HG03342 (cell line): Measurements from ENCODE around the gene NCKAP5.

Experiments
- ATAC-seq: cut with Tn5 transposase; IDR thresholded peaks from one replicate; pipeline ENCODE4 v1.9.1; 2021; ENCODE audit warnings: mild to moderate bottlenecking, moderate library complexity; ENCODE audit not compliant: unreplicated experiment

The NCKAP5 gene

DNA sequence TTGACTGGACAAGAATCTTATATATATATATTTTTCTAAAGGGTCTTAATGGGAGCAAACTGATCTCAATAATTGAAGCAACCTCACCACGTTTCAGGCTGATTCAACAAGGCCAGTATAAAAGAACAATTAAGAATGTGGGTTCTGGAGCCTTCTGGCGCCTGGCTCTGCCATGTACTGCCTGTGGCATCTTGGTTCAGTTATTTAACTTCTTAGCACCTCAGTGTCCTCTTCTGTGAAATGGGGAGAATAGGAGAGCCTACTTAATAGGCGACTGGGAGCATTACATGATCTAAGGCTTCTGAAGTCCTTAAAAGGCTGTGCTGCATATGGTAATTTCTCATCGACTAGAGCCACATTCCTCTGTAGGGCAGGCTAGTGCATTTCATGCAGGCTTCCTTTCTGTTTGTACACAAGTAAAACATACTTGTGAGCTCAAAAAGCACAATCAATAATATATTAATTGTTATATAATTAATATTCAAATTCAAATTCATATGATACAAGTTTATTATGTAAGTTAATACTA lies 779.9 kb downstream of the NCKAP5 start:
- ATAC-seq: no peak

DNA sequence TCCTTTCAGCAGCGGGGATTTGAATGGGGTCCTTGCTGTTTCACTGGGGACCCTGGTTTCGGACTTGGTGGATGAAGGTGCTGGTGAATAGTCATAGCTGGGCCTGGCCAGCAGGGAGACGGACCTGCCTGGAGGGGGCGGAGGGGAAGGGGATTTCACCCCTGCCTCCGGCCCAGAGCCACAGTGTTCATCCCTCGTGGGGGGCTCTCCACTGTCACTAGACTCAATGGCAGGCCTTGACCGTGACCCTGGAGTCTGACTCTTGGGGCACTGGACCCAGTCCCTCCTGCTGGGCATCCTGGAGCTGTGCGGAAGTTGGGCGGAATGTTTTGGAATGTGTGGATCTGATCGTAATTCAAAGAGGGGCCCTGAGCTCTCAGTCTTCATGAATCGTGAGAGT lies 784.4 kb downstream of the NCKAP5 start:
- no peak for ATAC-seq

DNA sequence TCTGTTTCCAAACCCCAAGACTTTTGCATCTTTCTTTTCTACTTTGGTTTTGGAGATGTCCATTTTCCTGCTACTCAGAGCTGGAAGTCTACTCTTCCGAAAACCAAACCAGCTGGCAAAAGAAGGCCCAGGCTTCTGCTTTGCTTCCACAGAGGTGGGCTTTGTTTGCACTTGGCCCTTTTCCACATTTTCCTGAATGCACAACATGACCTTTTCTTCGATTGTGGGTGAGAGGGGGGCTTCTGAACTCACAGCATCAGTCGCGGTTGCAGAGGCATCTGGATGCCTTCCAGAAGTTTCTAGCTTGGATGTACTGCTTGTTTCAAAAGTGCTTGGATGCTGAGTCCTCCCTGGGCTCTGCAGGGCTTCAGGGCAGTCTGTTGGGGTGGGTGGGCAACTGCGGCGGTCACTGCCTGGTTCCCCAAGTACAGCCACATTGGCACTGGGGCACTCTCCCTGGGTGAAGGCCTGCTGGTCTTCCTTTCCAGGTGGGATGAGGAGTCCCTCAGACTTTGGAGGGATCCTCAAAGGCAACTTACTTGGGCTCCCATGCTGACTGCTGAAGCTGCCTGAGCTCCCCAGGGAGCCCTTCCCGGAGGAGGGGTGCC lies 786.0 kb downstream of the NCKAP5 start:
- ATAC-seq: no peak

DNA sequence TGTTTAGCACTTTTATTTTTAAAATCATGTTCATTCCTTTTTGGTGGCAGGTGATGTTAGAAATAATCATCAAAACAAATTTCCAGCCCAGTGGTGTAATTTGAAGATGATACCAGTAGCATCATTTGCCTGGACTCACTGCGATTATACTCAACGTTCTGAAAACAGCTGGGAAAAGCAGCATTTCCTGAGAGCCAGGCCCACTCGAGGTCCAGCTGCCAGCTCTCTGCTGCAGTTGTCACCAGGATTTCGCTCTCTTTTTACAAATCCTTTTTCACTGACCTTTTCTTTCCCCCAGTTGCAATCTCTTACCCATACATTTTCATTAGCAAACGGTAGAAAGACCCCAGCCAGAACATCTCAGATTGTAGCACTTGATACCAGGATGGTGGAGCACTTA lies 787.6 kb downstream of the NCKAP5 start:
- no peak for ATAC-seq

DNA sequence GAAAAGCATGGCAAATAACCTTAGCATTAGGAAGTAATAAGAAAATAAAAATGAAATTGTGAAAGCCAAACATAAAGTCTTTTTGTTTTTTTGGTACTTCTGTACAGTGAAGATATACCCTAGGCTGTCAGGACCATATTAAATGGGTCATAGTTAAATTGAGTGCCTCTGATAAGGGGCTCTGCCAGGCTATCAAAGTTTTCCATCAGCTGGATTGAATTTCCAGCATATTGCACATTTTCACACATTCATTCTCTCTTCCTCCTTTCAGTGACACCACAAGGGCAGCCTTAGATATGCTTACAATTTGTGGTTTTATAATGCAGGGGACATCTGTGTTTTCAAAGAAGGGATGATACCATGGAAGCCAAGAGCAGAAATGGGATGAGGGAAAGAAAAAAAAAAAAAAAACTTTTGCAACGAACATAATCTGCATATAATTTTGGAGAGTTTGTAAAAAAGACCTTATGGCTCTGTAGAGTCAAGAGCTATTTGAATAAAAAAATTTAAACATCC lies 789.0 kb downstream of the NCKAP5 start:
- no peak for ATAC-seq

DNA sequence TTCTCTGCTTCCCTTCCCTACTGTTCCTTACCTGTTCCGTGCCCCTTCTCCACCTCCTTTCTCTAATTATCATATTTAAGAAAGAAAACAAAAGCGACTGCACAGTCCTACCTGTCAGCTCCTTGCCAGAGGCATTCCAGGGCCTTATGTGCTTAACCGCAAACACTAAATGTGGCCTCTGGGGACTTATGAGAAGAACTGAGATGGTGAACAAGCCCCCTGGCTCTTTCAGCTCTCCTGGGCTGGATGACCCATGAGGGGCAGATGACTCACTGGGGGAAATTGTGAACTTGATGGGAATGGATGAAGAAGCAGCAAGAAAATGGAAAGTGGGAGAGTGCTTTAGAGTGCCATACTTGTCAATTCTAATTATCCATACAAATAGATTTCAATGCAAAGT lies 792.0 kb downstream of the NCKAP5 start:
- ATAC-seq: no peak

DNA sequence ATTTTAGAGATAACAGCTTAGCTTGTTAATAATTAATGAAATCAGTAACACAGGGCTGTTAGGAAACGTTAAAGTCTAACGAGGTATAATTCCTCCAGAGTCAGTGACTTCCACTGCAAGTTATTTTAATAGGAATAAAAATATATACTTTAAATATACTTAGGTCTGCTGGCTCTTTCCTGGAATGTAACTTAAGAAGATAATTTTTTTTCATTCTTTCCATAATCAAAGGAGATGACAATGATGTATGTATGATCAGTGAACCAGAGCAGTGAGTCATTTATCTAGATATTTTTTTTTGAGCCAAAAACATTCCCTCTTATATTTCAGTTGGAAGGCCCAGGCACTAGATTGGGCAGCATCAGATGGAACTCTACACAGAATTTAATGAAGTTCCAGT lies 794.1 kb downstream of the NCKAP5 start:
- ATAC-seq: no peak

DNA sequence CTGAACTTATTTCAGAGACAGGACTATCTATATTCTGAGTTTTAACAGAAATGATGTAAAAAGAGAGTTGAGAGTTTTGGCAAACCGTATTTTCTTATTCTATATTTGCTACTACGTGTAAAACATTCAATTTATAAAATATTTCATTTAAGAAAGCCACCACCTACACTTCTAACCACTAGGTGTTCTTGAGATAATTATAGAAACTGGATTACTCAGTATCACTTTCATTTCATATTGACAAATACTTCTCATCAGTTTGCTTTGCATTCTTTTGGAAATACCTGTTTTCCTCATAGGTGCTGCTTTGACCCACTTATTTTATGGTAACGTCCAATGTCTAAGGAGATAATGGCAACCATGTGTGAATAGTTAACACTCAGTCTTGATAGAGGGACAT lies 794.9 kb downstream of the NCKAP5 start:
- no peak for ATAC-seq

DNA sequence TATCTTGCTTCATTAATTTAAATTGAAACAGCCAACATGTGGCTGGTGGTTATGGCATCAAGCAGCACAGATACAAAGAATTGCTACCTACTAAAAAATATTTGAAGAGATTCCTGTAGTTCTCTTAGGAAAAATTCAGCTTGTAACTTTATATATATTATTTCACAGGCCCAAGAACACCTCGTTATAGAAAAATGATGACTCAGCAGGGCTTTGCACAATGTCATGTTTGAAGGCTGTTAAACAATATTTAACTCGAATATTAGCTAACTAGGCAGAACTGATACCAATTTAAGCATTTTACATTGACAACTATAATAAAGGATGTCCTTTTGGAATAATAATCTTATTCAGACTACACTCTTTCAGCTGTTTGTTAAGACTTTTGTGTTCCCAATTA lies 795.9 kb downstream of the NCKAP5 start:
- ATAC-seq: no peak

DNA sequence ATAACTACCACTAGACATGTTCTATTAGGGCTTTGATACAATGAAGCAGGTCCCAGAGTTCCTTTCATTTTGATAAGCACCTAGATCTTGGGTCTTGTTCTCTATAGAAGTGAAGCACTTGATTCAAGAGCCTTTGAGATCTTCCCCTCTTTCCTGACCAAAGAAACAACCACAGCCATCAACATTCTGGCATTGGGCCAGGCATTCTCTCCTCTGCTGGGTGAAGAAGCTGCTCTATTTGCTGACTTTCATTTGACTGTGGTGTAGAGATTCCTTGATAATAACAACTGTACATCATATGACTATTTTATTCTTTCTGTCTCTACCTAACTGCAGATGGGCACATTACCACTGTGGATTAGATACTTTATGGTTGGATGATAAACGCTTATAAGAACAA lies 801.7 kb downstream of the NCKAP5 start:
- ATAC-seq: no peak

DNA sequence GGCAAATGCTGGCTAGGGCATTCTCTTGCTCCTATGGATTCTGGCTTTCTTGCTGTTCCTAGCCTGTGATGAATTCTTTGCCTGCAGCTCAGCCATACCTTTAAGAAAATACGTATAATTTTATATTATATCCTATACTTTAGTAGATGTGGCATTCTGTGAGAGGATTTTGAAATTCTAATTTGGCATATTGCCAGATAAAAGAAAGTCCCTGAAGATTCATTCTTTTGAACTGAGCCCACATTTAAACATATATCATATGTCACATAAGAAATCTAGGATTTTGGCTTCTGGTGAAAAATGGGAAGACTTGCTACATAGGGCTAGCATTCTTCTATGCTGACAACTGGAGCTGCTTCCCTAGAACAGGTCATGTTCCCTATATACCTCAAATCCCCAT lies 806.8 kb downstream of the NCKAP5 start:
- ATAC-seq: no peak

DNA sequence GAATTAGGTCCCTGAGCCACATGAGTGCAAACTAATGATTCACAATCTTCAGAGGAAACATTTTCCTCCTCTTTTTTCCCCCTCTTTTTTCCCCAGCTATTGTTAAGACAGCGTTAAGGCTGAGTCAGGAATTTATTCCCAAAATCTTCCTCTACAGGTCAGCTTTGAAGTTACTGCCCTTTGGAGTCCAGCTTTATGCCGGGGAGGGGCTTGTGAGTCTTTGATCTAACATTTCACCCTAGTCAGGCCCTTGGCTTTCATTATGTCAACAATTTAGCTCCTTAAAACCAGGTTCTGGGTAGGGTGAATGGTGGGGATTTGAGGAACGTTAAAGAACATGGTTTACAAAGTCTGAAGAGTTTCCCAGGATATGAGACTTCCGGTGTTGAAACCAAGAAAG lies 807.3 kb downstream of the NCKAP5 start:
- no peak for ATAC-seq

DNA sequence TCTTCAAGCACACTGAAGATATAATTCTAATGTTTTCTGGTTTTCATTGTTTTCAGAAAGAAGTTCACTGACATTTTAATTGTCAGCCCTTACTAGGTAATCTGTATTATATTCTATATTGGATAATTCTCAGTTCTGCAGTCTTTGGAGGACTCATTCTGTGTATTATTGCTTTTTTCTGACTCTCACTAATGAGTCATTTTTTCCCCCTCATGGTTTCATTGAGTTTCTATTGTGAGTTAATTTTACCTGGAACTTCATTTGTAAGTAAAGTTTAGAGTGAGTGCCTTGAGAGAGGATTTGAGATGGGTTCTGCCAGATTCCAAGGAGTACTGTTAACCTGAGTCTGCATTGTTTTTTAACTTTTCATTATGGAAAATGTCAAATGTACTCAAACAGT lies 807.9 kb downstream of the NCKAP5 start:
- no peak for ATAC-seq

DNA sequence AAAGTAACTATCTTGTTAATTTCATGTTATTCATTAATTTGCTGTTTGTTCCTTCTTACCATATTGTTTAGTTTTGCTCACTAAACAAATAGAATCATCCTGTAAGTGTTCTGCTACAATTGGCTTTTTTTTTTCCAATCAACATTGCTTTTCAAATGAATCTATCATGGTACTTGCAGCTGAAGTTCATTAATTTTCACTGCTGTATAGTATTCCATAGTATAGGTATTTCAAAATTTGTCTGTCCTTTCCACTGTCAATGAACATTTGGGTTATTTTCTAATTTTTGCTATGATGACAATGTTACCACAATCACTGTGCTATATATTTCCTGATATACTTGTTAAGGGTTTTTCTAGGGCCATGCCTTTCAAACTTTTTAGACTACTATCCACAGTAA lies 809.3 kb downstream of the NCKAP5 start:
- ATAC-seq: no peak

DNA sequence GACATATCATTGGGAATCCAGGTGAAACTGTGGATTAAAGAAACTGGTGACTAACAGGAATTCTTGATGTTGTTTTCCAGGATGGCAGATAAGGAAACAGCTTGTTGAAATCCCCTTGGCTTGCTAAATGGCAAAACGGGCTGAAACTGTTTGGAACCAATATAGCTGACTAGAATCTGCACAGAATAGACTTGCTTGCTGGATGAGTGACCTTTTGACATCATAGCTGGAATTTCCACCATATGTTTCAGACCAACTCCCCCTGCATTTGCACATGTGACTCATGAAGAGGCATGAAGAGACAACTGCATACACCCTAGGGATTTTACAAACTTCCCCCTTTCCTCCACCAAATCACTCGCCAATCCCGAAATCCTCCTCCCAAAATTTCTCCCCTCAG lies 810.6 kb downstream of the NCKAP5 start:
- no peak for ATAC-seq

DNA sequence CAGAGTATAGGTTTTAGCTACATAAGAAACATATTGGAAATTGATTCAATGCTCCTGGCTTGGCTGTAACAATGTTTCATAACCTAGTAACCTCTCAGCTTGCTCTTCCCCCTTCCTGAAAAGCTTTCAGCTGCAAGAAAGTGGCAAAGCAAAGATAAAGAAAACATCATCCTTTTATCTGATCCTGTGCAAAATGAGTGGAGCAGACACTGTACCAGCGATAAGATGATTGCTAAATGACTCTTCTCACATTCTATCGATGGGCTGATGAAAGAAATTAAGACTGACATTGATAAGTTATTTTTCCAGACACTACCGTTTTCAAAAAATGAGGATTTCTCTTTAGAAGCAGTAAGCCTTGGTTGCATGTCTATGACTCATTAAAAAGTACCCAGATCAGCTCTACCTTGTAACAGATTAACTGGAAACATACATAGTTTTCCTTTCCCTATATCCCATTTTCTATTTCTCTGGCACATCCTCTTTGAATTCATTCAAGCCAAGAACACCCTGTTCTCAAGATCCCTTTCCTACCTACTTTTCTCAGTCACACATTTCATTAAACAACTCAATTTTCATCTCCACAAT lies 811.2 kb downstream of the NCKAP5 start:
- ATAC-seq: no peak

DNA sequence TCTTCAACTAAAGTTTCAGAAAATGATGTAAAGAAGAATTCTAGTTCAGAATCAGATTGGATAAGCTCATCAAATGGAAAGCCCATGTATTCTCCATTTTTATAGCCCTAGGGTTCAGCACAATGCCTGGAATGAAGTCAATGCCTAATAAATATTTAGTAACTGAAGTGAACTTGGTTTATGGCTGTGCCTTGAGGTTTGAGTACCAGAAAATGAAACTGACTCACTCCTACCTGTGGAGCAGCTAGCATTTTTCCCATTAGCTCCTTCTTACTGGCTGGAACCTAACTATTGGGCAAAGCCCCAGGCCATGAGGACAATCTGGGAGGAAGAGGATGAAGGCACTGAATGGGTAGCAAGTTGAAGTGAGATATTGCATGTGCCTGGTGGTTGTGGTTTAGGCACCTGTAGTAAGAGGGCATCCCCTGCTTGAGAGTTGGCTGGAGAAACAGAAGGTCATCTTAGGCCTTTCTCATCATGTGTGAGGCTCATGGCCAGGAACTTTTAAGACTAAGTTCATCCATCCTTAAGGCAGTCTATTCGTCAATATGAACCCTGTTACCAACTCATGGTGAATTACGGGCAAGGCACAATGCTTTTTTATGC lies 813.3 kb downstream of the NCKAP5 start:
- no peak for ATAC-seq

DNA sequence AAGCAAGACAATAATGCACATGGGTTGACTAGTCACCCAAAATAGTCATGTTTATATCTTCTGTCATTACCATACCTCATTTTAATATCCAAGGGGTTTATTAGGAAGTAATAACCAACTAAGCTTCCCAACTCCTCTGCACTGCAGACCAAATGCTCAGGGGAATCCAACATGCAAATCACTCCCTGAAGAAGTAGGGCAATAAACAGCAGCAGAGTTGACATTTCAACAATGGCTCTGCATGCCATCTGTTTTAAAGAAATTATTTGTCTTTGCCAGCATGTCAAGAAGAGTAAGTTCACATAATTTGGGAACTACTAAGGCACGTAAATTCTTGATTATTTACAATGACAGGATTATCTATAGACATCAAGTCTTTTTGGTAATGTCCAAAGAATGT lies 813.9 kb downstream of the NCKAP5 start:
- no peak for ATAC-seq

DNA sequence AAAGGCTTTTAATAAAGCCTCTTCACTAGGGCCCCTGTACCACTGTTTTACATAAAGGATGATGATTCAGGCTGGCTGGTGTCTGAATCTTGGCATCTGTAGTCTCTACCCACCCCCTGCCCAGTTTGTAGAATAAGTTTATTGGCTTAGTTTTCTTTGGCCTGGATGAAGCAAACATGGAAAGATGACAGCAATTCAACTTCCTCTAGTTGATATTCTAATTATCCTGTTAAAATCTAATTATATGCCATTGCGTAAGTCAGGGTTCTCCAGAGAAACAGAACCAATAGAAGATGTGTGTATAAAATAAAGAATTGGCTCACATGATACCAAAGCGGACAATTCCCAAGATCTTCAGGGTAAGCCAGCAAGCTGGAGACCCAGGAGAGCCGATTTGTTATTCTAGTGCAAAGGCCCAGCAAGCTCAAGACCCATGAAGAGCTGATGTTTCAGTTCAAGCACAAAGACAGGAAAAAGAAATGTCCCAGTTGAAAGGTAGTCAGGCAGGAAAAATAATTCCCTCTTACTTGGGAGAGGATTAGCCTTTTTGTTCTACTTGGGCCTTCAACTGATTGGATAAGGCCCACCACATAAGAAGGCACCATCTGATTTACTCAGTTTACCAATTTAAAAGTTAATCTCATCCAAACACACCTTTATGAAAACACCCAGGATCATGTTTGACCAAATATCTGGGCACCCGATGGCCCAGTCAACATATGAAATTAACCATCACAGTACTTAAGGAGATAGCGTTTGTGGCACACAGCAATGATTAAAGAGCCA lies 815.6 kb downstream of the NCKAP5 start:
- no peak for ATAC-seq

DNA sequence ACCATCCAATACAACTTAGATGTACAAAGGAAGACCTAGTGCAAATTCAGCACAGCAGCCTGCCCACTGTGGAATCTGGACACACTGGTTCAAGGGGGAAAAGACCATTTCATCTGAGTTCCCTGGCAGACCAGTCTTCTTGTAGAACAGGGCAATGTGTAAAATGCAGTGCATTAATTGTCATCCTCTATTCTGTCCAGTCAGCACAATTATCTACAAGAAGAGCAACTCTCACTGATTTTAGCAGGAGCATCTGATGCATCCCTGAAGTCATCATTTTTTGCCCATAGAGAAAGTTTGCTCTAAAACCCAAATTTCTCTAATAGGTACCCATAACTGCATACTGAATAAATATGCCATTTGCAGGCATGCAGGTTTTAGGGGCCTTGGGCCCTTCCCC lies 816.4 kb downstream of the NCKAP5 start:
- no peak for ATAC-seq

DNA sequence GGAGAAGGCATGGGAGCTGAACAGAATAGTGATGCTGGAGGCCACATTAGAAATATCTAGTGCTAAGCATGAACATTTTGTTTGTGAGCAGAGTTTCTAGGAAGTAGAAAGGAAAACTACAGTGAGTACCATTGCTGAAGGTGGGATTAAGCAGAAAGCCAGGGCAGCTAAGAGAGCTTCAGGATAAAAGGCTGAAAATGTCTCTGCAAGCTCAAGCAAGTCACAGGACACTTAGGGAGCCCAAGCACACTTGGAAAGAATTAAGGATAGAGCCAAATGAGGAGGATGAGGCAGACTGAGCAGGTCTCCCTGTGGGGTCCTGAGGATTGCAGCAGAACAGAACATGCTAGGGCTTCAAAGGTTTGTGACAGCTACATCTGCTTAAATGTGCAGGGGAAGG lies 817.7 kb downstream of the NCKAP5 start:
- no peak for ATAC-seq

DNA sequence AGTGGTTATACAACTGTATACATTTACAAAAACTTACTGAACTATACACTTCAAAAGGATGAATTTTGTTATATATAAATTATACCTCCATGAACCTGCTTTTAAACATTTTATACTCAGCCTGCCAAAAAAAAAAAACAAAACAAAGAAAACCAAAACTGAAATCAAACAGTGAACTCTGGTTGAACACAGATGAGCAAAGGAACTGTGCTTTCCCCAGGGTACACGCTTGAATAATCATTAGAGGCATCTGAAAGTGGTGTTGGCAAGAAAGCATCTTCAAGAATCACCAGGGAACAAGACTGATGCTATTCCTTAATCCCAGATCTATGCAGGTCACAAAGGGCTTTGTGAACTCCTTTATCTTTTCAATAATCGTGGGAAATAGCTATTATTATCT lies 821.2 kb downstream of the NCKAP5 start:
- peak; percentile 83 for ATAC-seq
